GM21723 (cell line): ENCODE measurements around the gene MAP3K8.
"Not testable (repeated sequence)": the region's sequence is repeated elsewhere in the genome, so short reads cannot be mapped to it uniquely, and the experiment has no call there.

Experiments
- ATAC-seq: cut with Tn5 transposase; IDR thresholded peaks from one replicate; pipeline ENCODE4 v1.9.1; 2021; ENCODE audit warnings: mild to moderate bottlenecking, moderate library complexity; ENCODE audit not compliant: unreplicated experiment

Gene MAP3K8

GRCh38 chr10:30422151-30422695 is 11.8 kb upstream of the MAP3K8 start:
- no peak for ATAC-seq

- ATAC-seq: no peak
Observed at GRCh38 chr10:30422981-30423654, 10.9 kb upstream of the MAP3K8 start.

- not testable (repeated sequence) for ATAC-seq
Observed at GRCh38 chr10:30423655-30424275, 10.2 kb upstream of the MAP3K8 start.

GRCh38 chr10:30425336-30426075 is 8.5 kb upstream of the MAP3K8 start:
- ATAC-seq: no peak

- no peak for ATAC-seq
Observed at GRCh38 chr10:30430544-30431298, 3.3 kb upstream of the MAP3K8 start.

- ATAC-seq: no peak
Observed at GRCh38 chr10:30431435-30431911, 2.5 kb upstream of the MAP3K8 start.

GRCh38 chr10:30432622-30433305 is 1.2 kb upstream of the MAP3K8 start:
- peak; percentile 10 for ATAC-seq

GRCh38 chr10:30433306-30433729 is 666 bp upstream of the MAP3K8 start:
- peak; percentile 15 for ATAC-seq

GRCh38 chr10:30434273-30435072 is 489 bp downstream of the MAP3K8 start:
- ATAC-seq: peak; percentile 52

GRCh38 chr10:30435073-30435422 is 1.1 kb downstream of the MAP3K8 start:
- ATAC-seq: no peak

GRCh38 chr10:30435499-30436167 is 1.6 kb downstream of the MAP3K8 start:
- not testable (repeated sequence) for ATAC-seq

- no peak for ATAC-seq
Observed at GRCh38 chr10:30436191-30436611, 2.2 kb downstream of the MAP3K8 start.

GRCh38 chr10:30436671-30437030 is 2.7 kb downstream of the MAP3K8 start:
- no peak for ATAC-seq

GRCh38 chr10:30437031-30437841 is 3.3 kb downstream of the MAP3K8 start:
- no peak for ATAC-seq

GRCh38 chr10:30438021-30438850 is 4.3 kb downstream of the MAP3K8 start:
- ATAC-seq: no peak

- ATAC-seq: no peak
Observed at GRCh38 chr10:30439931-30440330, 5.9 kb downstream of the MAP3K8 start.

GRCh38 chr10:30442019-30442606 is 8.1 kb downstream of the MAP3K8 start:
- ATAC-seq: no peak
